T-helper 2 cell treated with Interferon-gamma antibody and Interleukin-4, amounts not matched to agents 5 μg/mL and 100 μg/mL, for 36 hours (primary cell): ENCODE measurements around the gene CCM2L.

Source experiments
- DNase-seq: peaks from one replicate; pipeline ENCODE4 v3.0.0; 2021; ENCODE audit warnings: low spot score
- H3K27ac Mint-ChIP-seq: one replicate; pipeline ENCODE4 v1.8.0; 2021; ENCODE audit warnings: mild to moderate bottlenecking, mixed read lengths
- H3K27me3 Mint-ChIP-seq: one replicate; pipeline ENCODE4 v1.8.0; 2021; ENCODE audit warnings: low read depth, mixed read lengths
- H3K36me3 Mint-ChIP-seq: one replicate; pipeline ENCODE4 v1.8.0; 2021; ENCODE audit warnings: low read depth, mixed read lengths
- H3K4me1 Mint-ChIP-seq: one replicate; pipeline ENCODE4 v1.8.0; 2021; ENCODE audit warnings: low read depth, mixed read lengths
- H3K4me3 Mint-ChIP-seq: one replicate; pipeline ENCODE4 v1.8.0; 2022; ENCODE audit warnings: mild to moderate bottlenecking, moderate library complexity, mixed read lengths
- H3K9me3 Mint-ChIP-seq: one replicate; pipeline ENCODE4 v1.8.0; 2021; ENCODE audit warnings: mixed read lengths

CCM2L gene

GRCh38 chr20:32007787-32008616 lies 2.2 kb upstream of the CCM2L start:
- Mint-ChIP-seq H3K4me1 (peaks cover 3% of the 10 kb centered on the region), H3K36me3 (no peaks in the 10 kb centered on the region), H3K4me3 (no peak overlapping the region), H3K27me3 (no peaks in the 10 kb centered on the region), H3K9me3 (no peaks in the 10 kb centered on the region), H3K27ac (no peak overlapping the region)
- no peak for DNase-seq

- Mint-ChIP-seq H3K27me3 (peaks cover 3% of the 10 kb centered on the region), H3K4me1 (peaks cover 3% of the 10 kb centered on the region), H3K4me3 (no peak overlapping the region), H3K9me3 (no peaks in the 10 kb centered on the region), H3K36me3 (no peaks in the 10 kb centered on the region), H3K27ac (no peak overlapping the region)
- DNase-seq, result no peak
Measured at GRCh38 chr20:32009564-32009963, 674 bp upstream of the CCM2L start.

DNA sequence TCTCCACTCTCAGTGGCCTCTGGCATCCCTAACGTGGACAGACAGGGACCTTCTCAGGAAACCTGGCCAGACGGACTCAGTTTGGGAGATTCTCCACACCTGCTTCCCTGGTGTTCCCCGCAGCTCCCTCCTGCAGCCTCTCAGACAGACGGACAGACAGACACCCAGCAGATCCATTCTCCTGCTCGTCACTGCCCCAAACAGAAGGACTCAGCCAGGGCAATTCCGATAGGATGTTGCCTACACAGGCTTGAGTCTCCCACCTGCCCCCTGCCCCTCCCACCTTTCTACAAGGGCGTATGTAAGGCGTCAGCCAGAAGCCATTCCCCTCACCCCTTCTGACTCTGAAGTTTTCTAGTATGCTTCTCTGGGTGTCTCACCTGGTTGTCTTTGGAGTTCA lies 428 bp downstream of the CCM2L start:
- Mint-ChIP-seq H3K9me3 (no peaks in the 10 kb centered on the region), H3K4me3 (no peak overlapping the region), H3K36me3 (no peaks in the 10 kb centered on the region), H3K4me1 (peaks cover 3% of the 10 kb centered on the region), H3K27ac (no peak overlapping the region), H3K27me3 (peaks cover 11% of the 10 kb centered on the region)
- no peak for DNase-seq

- DNase-seq, result no peak
- no peaks in the 10 kb centered on the region for H3K36me3 Mint-ChIP-seq
- peaks cover 3% of the 10 kb centered on the region for H3K4me1 Mint-ChIP-seq
- H3K27ac Mint-ChIP-seq, result no peak overlapping the region
- no peaks in the 10 kb centered on the region for H3K9me3 Mint-ChIP-seq
- no peak overlapping the region for H3K4me3 Mint-ChIP-seq
- peaks cover 18% of the 10 kb centered on the region for H3K27me3 Mint-ChIP-seq
Measured at GRCh38 chr20:32012159-32012688, 2.0 kb downstream of the CCM2L start.

DNA sequence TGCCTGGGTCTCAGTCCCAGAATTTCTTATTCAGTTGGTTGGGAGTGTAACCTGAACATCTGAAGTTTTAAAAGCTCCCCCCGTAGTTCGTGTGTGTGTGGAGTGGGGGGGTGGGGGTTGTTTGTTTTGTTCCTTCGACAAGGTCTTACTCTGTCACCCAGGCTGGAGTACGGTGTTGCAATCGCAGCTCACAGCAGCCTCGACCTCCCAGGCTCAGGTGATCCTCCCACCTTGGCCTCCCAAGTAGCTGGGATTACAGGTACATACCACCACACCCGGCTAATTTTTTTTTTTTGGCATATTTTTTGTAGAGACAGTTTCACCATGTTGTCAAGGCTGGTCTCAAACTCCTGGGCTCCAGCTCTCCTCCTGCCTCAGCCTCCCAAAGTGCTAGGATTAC lies 3.1 kb downstream of the CCM2L start:
- no peak overlapping the region for H3K27ac Mint-ChIP-seq
- no peak for DNase-seq
- no peak overlapping the region for H3K4me3 Mint-ChIP-seq
- no peaks in the 10 kb centered on the region for H3K9me3 Mint-ChIP-seq
- peaks cover 28% of the 10 kb centered on the region for H3K27me3 Mint-ChIP-seq
- H3K4me1 Mint-ChIP-seq, result peaks cover 2% of the 10 kb centered on the region
- H3K36me3 Mint-ChIP-seq, result no peaks in the 10 kb centered on the region

GRCh38 chr20:32017711-32018251 lies 7.5 kb downstream of the CCM2L start:
- peak overlapping the region; percentile 51 for H3K4me3 Mint-ChIP-seq

GRCh38 chr20:32018269-32019155 lies 8.3 kb downstream of the CCM2L start:
- peak overlapping the region; percentile 79 for H3K4me3 Mint-ChIP-seq
- H3K27me3 Mint-ChIP-seq, result peaks cover 68% of the 10 kb centered on the region
- DNase-seq, result peak; percentile 48
- H3K9me3 Mint-ChIP-seq, result no peaks in the 10 kb centered on the region
- H3K27ac Mint-ChIP-seq, result no peak overlapping the region
- peaks cover 2% of the 10 kb centered on the region for H3K36me3 Mint-ChIP-seq
- peaks cover 12% of the 10 kb centered on the region for H3K4me1 Mint-ChIP-seq

More at GRCh38 chr20:32017711-32018251, 7.5 kb downstream of the CCM2L start:
- peaks cover 2% of the 10 kb centered on the region for H3K36me3 Mint-ChIP-seq
- DNase-seq, result no peak
- no peaks in the 10 kb centered on the region for H3K9me3 Mint-ChIP-seq
- peaks cover 62% of the 10 kb centered on the region for H3K27me3 Mint-ChIP-seq
- H3K4me1 Mint-ChIP-seq, result peaks cover 12% of the 10 kb centered on the region
- H3K27ac Mint-ChIP-seq, result no peak overlapping the region

GRCh38 chr20:32019156-32019510 lies 8.9 kb downstream of the CCM2L start:
- Mint-ChIP-seq H3K4me1 (peaks cover 12% of the 10 kb centered on the region), H3K27ac (no peak overlapping the region), H3K9me3 (no peaks in the 10 kb centered on the region), H3K36me3 (peaks cover 2% of the 10 kb centered on the region), H3K27me3 (peaks cover 69% of the 10 kb centered on the region), H3K4me3 (peak overlapping the region; percentile 82)
- no peak for DNase-seq

DNA sequence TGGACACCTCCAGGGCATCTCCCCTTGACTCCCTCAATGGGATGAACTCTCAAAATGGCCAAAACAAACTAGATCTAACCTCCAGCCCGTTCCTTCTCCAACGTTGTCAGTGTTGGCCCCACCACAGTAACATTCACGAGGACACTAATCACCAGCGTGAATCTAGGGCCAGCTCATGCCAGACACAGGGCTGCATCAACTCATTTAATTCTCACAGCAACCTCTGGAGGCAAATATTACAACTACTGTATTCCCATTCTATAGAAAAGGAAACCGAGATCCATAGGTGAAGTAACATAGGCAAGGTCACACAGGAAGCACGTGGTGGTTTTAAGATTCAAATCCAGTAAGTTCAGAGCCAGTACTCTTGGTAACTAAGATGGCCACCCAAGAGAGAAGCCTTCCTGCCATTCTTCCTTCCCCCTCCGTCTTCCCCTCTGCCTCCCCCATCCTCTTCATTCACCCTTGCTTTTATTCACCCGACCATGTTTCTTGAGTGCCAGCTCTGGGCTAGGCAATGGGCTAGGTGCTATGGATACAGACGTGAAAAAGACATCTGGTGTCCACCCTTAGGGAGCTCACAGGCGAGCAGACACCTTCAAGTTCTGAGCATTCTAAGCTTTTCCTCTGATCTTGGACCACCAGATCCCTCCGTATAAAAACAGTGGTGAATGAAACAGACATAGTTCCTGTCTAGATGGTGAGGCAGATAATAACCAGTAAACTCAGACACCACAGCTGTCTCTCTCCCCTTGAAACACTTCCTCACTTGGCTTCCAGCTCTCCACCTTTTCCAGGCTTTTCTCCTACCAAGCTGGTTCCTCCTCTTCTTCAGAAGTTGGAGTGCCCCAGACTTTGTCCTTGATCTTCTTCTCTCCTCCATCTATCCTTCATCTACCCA lies 9.6 kb downstream of the CCM2L start:
- Mint-ChIP-seq H3K27me3 (peaks cover 65% of the 10 kb centered on the region), H3K27ac (peak overlapping the region; percentile 23), H3K4me1 (peaks cover 12% of the 10 kb centered on the region), H3K4me3 (peak overlapping the region; percentile 82), H3K36me3 (peaks cover 2% of the 10 kb centered on the region), H3K9me3 (no peaks in the 10 kb centered on the region)
- no peak for DNase-seq

DNA sequence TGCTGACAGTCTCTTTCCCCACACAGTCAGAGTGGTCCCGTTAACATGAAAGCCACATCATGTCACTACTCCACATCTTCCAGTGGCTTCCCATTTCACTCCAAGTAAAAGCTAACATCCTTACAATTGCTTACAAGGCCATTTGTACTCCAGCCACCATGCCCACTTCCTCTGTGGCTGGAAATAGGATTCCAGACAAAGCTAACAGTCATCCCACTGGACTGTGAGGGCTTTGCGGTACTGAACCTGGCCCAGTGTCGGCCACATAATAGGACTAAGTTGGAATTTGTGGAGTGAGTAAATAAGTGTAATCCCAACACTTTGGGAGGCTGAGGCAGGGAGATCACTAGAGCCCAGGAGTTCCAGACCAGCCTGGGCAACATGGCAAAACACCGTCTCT lies 10.9 kb downstream of the CCM2L start:
- Mint-ChIP-seq H3K4me1 (peaks cover 12% of the 10 kb centered on the region), H3K27ac (no peak overlapping the region), H3K9me3 (no peaks in the 10 kb centered on the region), H3K36me3 (peaks cover 2% of the 10 kb centered on the region), H3K27me3 (peaks cover 60% of the 10 kb centered on the region), H3K4me3 (no peak overlapping the region)
- no peak for DNase-seq

DNA sequence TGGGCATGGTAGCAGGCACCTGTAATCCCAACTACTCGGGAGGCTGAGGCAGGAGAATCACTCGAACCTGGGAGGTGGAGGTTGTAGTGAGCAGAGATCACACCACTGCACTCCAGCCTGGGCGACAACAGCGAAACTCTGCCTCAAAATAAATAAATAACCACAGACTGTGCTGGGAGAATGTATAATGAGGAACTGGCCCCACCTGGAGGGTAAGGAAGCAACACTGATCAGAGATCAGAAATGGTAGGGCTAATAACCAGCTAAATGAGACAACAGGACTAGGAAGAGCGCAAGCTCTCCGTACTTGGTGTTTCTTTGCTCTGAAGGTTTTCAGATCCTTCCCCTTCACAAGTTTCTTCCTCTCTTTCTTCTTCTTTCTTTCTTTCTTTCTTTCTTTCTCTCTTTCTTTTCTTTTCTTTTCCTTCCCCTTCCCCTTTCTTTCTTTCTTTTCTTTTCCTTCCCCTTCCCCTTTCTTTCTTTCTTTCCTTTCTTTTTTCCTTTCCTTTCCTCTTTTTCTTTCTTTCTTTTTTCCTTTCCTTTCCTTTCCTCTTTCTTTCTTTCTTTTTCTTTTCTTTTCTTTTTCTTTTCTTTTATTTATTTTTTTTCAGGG lies 14.6 kb downstream of the CCM2L start:
- DNase-seq, result no peak
- Mint-ChIP-seq H3K9me3 (no peaks in the 10 kb centered on the region), H3K27me3 (peaks cover 46% of the 10 kb centered on the region), H3K36me3 (no peaks in the 10 kb centered on the region), H3K27ac (no peak overlapping the region), H3K4me1 (peaks cover 7% of the 10 kb centered on the region), H3K4me3 (no peak overlapping the region)

GRCh38 chr20:32027643-32028042 lies 17.4 kb downstream of the CCM2L start:
- H3K27me3 Mint-ChIP-seq, result peaks cover 33% of the 10 kb centered on the region
- H3K9me3 Mint-ChIP-seq, result no peaks in the 10 kb centered on the region
- H3K4me1 Mint-ChIP-seq, result no peaks in the 10 kb centered on the region
- no peak overlapping the region for H3K4me3 Mint-ChIP-seq
- H3K27ac Mint-ChIP-seq, result no peak overlapping the region
- H3K36me3 Mint-ChIP-seq, result no peaks in the 10 kb centered on the region
- no peak for DNase-seq
